Left ventricle myocardium inferior (tissue), 1 donor: ENCODE results near the gene PLD4. TPM values are rescaled to one million over a fixed set of nuclear protein-coding genes. Genes with fewer than 3 reads are reported as not detected.

Source experiments
- DNase-seq: peaks from one replicate; pipeline ENCODE4 v3.0.0-alpha.2; 2020
- H3K27ac ChIP-seq: fragments of 200-600 bp; replicated peaks from 2 replicates; pipeline ENCODE4 v1.8.0; 2021
- H3K27me3 ChIP-seq: fragments of 200-600 bp; 2 replicates; pipeline ENCODE4 v1.8.0; 2021; ENCODE audit warnings: low read depth
- H3K36me3 ChIP-seq: fragments of 200-600 bp; 2 replicates; pipeline ENCODE4 v1.8.0; 2021
- H3K4me1 ChIP-seq: fragments of 200-600 bp; 2 replicates; pipeline ENCODE4 v1.8.0; 2021
- H3K4me3 ChIP-seq: fragments of 200-600 bp; 2 replicates; pipeline ENCODE4 v1.8.0; 2021; ENCODE audit warnings: mild to moderate bottlenecking, moderate library complexity
- H3K9me3 ChIP-seq: fragments of 200-600 bp; replicated peaks from 2 replicates; pipeline ENCODE4 v1.8.0; 2021
- intact Hi-C: fragments of 100-400 bp; cut with micrococcal nuclease; formaldehyde crosslinking; loops from one replicate; pipeline ENCODE4 v1.11.0; 2022
- total RNA-seq: library from RNA; stranded (reverse); fragmentation: NEBNext Ultra II Directional; extraction: Animal tissue kit (Norgen Biotek cat#: 25700); gene quantifications from one replicate; pipeline ENCODE4 v1.2.1, GENCODE V29; 2021
- TF ChIP-seq, protein P1 (sequence below): fragments of 200-600 bp; IDR thresholded peaks from 2 replicates; pipeline ENCODE4 v1.8.0; 2021; ENCODE audit warnings: antibody characterized with exemption, mild to moderate bottlenecking, borderline replicate concordance
- donor health status: DM: no; HTN: yes; CAD: no; lungs with severe emphysema.

PLD4 gene
- total RNA-seq, 1 donor from 2014 or later, result 0.44 TPM

- TF ChIP-seq, protein P1, sequence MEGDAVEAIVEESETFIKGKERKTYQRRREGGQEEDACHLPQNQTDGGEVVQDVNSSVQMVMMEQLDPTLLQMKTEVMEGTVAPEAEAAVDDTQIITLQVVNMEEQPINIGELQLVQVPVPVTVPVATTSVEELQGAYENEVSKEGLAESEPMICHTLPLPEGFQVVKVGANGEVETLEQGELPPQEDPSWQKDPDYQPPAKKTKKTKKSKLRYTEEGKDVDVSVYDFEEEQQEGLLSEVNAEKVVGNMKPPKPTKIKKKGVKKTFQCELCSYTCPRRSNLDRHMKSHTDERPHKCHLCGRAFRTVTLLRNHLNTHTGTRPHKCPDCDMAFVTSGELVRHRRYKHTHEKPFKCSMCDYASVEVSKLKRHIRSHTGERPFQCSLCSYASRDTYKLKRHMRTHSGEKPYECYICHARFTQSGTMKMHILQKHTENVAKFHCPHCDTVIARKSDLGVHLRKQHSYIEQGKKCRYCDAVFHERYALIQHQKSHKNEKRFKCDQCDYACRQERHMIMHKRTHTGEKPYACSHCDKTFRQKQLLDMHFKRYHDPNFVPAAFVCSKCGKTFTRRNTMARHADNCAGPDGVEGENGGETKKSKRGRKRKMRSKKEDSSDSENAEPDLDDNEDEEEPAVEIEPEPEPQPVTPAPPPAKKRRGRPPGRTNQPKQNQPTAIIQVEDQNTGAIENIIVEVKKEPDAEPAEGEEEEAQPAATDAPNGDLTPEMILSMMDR, result no peak
These were observed 28.7 kb upstream of the PLD4 start for GRCh38 chr14:104895786-104896661.

GRCh38 chr14:104897330-104898194 lies 27.1 kb upstream of the PLD4 start:
- Histone ChIP-seq H3K27me3 (no peaks in the 10 kb centered on the region), H3K9me3 (no peaks in the 10 kb centered on the region), H3K36me3 (no peaks in the 10 kb centered on the region), H3K4me1 (peaks cover 21% of the 10 kb centered on the region), H3K27ac (no peak overlapping the region), H3K4me3 (no peak overlapping the region)
- TF ChIP-seq, protein P1, result no peak
- DNase-seq, result no peak
- intact Hi-C loops, result no loop called here

More at GRCh38 chr14:104895786-104896661, 28.7 kb upstream of the PLD4 start:
- peak; percentile 14 for DNase-seq
- no peaks in the 10 kb centered on the region for H3K27me3 ChIP-seq
- H3K4me3 ChIP-seq, result no peak overlapping the region
- no peak overlapping the region for H3K27ac ChIP-seq
- H3K9me3 ChIP-seq, result no peaks in the 10 kb centered on the region
- H3K36me3 ChIP-seq, result no peaks in the 10 kb centered on the region
- H3K4me1 ChIP-seq, result peaks cover 21% of the 10 kb centered on the region
- intact Hi-C loops, result no loop called here

- H3K4me1 ChIP-seq, result peaks cover 21% of the 10 kb centered on the region
These were observed 26.5 kb upstream of the PLD4 start for GRCh38 chr14:104898195-104898558.

DNA sequence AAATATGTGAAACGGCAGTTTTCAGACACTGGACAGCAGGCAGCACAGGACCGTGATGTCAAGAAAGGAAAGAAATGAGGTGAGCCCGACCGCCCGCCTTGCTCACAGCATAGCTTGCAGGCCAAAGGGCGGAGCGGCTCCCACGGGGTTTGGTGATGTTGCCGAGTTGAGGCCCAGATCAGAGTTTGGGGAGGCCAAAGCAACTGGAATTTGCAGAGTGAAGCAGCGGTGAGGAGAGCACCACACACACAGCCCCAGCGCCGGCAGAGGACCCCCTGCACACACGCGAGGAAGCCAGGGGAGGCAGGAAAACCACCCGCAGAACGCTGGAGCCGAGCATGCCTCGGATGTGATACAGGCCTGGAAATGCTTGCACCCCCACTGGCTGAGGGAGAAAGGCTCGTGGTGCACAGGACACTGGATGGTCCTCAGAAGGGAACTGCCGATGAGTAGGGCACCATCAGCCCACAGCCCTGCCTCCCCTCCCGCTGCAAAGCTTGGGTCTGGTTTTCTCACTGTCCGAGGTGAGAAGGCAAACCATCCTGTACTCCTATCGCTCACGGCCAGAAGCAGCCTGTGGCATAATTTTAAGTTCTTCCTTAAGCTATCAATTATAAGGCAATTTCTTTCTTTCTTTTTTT lies 25.7 kb upstream of the PLD4 start:
- intact Hi-C loops, result no loop called here
- no peak for DNase-seq
- TF ChIP-seq, protein P1, result no peak

More at GRCh38 chr14:104898195-104898558, 26.5 kb upstream of the PLD4 start:
- no peaks in the 10 kb centered on the region for H3K27me3 ChIP-seq
- no peak for DNase-seq
- intact Hi-C loops, result no loop called here
- TF ChIP-seq, protein P1, result no peak
- no peaks in the 10 kb centered on the region for H3K9me3 ChIP-seq
- H3K4me3 ChIP-seq, result no peak overlapping the region
- H3K27ac ChIP-seq, result no peak overlapping the region
- no peaks in the 10 kb centered on the region for H3K36me3 ChIP-seq

GRCh38 chr14:104899781-104900180 lies 24.9 kb upstream of the PLD4 start:
- DNase-seq, result no peak
- no peak overlapping the region for H3K4me3 ChIP-seq
- peaks cover 13% of the 10 kb centered on the region for H3K27me3 ChIP-seq
- H3K27ac ChIP-seq, result no peak overlapping the region
- peaks cover 14% of the 10 kb centered on the region for H3K4me1 ChIP-seq
- no peaks in the 10 kb centered on the region for H3K36me3 ChIP-seq
- TF ChIP-seq, protein P1, result no peak
- intact Hi-C loops, result no loop called here
- H3K9me3 ChIP-seq, result no peaks in the 10 kb centered on the region

More for the DNA sequence above, 25.7 kb upstream of the PLD4 start:
- Histone ChIP-seq H3K9me3 (no peaks in the 10 kb centered on the region), H3K27ac (no peak overlapping the region), H3K36me3 (no peaks in the 10 kb centered on the region), H3K27me3 (peaks cover 5% of the 10 kb centered on the region), H3K4me1 (peaks cover 21% of the 10 kb centered on the region), H3K4me3 (no peak overlapping the region)
